Esophagus muscularis mucosa (tissue), 3 donors: ENCODE results near the gene TTC32.

Experiments
- CTCF ChIP-seq, 3 experiments: fragments of 200-600 bp in 2 of 3; fragments of 450-650 bp in 1 of 3; sonication (generic) in 2 of 3; IDR thresholded peaks; one replicate each; pipeline ENCODE4 v1.5.1; 2017 to 2019; ENCODE audit warnings: antibody characterized with exemption in 3 of 3, mild to moderate bottlenecking in 2 of 3, moderate library complexity in 1 of 3
- POLR2A ChIP-seq: fragments of 450-650 bp; IDR thresholded peaks from one replicate; pipeline ENCODE4 v1.6.1; 2017; ENCODE audit warnings: antibody characterized with exemption, moderate library complexity, mild to moderate bottlenecking, low read depth
- POLR2AphosphoS5 ChIP-seq, 2 donors: sonication (generic); formaldehyde crosslinking; IDR thresholded peaks; one replicate each; pipeline ENCODE4 v1.6.1; 2017; ENCODE audit warnings: antibody characterized with exemption in 2 of 2

DNA sequence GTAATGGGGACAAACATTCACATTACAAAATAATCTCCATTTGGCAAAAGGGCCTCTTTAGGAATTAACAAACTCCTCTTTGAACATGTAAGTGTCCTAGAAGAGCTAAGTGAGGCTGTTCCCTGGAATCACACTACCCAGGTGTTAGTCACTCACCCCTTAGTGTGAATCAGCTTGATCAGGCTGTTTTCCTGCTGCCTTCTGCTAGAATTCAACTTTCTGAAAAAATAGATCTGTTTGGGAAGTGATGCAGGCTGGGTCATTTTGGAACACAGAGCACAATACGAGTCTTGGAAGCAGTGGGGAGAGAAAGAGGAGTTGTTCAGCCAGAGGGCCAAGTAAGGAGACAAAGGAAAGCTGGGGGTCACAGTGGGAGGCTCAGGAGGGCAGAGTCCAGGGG, 40.0 kb downstream of the TTC32 start:
- TF ChIP-seq POLR2A: no peak
- no peak for TF ChIP-seq CTCF (IDR thresholded peaks at IDR 0.05)
- no peak for TF ChIP-seq POLR2AphosphoS5 (IDR thresholded peaks at IDR 0.05)
